HG03280 (cell line): ENCODE results near the gene HAPLN2.

Experiments used
- ATAC-seq: cut with Tn5 transposase; IDR thresholded peaks from one replicate; pipeline ENCODE4 v1.9.1; 2021; ENCODE audit warnings: mild to moderate bottlenecking, moderate library complexity; ENCODE audit not compliant: unreplicated experiment

Gene HAPLN2

GRCh38 chr1:156659988-156660751 is 41.0 kb downstream of the HAPLN2 start:
- peak; percentile 74 for ATAC-seq

GRCh38 chr1:156660752-156661112 is 41.5 kb downstream of the HAPLN2 start:
- peak; percentile 4 for ATAC-seq

GRCh38 chr1:156662005-156662799 is 43.0 kb downstream of the HAPLN2 start:
- no peak for ATAC-seq

DNA sequence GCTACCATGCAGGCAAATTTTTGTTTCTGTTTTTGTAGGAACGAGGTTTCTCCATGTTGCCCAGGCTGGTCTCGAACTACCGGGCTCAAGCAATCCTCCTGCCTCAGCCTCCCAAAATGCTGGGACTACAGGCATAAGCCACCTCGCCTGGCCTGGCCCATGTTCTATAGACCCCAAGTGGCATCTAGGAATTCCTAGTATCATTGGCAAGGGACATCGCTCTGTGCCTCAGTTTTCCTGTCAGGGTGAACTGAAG is 43.5 kb downstream of the HAPLN2 start:
- ATAC-seq, result no peak

GRCh38 chr1:156663178-156663577 is 44.0 kb downstream of the HAPLN2 start:
- ATAC-seq, result no peak

DNA sequence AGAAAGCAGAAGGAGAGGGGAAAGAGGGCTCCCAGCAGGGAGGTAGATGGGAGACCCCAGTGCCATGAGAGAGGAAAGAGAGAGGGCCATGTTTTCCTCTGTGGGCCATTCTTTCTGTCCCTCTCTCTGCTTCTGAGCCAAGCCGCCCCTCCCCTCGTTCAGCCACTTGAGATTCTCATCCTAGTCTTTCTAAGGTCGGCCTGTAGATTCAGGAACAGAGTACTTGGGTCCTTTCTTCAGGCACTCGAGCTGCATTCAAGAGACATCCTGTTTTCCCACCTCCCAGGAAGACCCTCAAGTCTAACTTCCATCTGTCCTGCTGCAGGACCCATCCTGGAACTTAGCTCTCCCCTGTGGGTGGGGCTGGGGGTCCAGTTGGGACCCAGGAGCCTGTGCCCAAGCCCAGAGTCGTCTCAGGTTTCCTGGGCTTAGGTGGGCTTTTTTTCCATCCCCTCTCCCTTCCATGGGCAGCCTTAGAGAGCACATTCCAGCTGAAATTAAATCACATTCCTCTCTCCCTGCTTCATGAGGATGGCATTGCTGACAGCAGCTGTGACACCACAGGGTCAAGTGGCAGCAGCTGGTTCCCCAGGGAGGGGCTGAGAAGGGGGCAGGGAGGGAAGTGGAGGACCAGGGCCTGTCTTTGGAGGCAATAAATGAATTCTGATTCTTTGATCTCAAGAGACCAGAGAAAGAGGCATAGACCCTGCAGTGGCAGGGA is 45.0 kb downstream of the HAPLN2 start:
- ATAC-seq, result no peak

GRCh38 chr1:156664767-156665411 is 45.7 kb downstream of the HAPLN2 start:
- ATAC-seq, result no peak

- ATAC-seq, result no peak
Observed at GRCh38 chr1:156665539-156665938, 46.3 kb downstream of the HAPLN2 start.

DNA sequence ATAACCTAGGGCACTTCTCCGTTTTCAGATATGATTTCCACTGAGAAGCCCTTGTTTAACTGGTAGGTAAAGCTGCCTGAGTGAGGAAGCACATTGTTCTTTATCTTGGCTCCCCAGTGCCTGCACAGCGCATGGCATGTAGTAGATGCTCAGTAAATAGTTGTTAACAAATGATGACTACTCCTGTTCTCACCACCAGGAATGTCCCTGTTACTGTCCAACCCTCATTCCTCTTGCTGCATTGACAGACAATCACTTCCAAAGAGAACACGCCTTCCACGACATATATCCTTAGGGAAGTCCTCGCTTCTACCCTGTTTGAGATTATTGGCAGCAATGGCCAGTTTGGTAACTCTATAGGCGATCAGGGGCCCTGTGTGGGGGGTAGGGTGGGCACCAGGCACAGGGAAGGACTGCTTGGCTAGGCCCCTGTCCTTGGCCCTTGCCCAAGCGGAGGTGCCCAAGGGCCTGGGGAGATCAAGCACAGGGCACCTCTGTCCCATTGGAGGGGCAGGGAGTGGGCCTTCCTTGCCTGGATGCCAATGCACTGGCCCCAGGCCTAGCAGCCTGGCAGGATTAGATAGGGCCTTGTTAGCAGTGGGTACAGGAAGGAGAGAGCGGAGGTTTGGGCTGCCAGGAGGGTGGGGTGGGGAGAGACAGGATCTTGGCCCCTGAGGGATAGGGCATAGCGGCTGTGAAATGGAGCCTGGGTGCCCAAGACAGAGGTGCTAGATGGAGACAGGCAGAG is 47.8 kb downstream of the HAPLN2 start:
- no peak for ATAC-seq

DNA sequence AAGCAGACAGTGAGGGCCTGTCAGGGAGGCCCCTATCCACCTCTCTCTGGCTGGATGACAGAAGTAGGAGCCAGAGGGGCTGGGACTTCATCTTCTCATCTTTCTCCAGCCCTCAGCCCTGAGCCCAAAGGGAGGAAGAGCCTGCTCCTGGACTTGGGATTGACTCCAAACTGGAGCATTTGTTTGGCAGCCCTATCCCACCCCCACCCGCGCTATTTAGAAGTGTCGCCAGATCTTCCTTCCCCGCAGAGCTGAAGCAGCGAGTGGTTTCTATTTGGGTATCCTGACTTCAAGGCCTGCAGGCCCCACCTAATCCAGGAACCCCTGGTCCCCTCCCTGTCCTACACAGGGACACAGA is 48.4 kb downstream of the HAPLN2 start:
- no peak for ATAC-seq

DNA sequence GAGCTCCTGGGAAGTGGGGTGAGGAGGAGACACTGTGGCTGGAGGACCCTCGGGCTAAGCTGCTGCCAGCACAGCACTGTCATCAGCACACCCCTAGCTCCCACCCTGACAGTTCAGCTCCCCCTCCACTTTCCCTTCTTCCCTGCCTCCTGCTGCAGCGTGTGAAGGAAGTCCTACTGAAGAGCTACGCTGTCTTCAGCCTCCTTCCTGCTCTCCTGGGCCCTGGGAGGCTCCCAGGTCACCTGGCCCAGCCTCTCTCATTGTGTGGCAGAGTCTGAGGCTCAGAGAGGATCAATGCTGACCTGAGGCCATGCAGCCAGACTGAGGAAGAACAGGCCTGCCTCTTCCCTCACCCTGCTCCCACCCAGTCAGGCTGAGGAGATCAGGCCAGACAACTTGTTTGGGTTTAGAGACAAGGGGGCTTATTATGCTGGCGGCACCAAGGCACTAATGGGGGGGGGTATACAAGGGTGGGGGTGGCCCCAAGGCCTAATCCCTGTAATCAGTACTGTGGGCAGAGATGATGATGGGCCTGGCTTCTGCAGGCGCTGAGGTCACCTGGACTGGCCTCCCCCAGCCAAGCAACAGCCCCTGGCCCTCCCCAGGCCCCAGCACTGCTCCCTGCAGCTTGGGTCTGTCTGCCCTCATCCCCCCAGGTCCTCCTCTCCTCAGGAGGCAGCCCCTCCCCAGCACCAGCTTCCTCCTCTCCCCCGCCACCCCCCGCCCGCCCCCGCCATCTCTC is 48.9 kb downstream of the HAPLN2 start:
- no peak for ATAC-seq

DNA sequence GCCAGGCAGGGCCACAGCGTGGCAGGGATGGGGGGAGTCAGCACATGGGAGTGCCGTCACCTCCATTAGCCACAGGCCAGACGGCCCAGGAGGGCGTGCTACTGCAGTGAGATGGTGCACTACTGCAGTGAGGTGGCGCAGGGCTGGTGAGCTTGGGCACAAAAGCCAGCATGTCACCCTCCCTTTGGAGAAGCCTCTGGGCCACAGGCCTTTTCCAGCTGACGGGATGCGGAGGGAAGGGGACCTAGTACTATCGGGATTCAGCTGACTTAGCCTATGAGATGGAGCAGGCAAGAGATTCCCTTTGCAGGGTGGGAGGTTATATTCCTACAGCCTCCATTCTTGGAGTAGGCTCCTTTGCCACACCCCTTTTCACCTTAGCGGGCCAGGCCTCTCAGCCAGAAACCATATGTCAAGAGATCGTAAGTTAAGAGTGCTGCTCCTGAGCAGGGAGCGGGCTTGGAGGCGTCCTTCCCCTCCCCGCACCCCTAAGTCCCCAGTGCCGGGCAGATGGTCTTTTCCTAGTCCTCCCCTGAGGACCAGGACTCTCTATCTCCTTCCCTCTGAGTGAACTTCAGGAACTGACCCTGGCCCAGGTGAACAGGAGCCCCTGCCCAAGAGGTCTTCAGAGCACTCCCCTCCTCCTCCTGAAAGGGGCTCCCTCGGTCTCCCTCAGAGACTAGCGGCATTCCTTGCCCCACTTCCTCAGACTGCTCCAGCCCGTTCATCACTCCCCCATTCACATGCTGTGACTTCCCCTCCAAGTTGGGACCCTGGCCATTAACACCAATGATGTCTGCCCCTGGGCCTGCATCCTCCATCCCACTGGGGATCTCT is 49.8 kb downstream of the HAPLN2 start:
- no peak for ATAC-seq

DNA sequence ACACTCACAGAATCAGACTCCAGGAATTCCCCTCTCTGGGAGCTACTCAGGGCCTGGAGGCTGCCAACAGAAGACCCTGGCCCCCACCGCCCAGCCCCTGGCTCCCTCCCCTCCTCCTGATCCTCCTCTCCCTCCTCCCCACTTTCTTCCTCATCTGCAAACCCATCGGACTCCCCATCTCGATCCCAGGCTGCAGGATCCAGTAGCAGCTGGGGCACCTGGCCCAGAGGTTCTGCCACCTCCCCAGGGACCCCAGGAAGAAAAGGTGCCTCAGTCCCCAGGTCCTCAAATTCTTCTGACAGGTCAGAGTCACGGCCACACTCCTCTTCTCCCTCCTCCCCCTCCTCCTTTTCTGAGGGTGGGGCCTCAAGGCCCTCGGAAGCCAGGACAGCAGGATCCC is 50.6 kb downstream of the HAPLN2 start:
- ATAC-seq, result no peak

DNA sequence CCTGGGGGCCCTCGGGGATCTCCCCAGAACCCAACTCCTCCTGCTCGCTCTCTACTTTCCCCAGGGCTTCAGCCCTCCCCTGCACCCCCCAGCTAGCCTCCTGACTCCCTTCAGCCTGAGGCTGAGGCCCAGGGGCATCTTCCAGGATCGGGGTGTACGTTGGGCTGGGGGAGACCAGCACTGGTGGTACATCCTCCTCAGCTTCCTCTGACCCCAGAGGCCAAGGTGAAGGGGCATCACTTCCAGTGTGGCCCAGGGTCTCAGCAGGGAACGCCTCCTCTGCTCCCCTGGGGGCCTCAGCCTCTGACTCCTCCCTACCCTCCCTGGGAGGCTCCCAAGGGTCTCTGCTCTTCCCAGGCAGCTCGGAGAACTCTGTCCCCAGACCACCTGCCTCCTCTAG is 51.1 kb downstream of the HAPLN2 start:
- ATAC-seq, result no peak

GRCh38 chr1:156670791-156671190 is 51.6 kb downstream of the HAPLN2 start:
- no peak for ATAC-seq

DNA sequence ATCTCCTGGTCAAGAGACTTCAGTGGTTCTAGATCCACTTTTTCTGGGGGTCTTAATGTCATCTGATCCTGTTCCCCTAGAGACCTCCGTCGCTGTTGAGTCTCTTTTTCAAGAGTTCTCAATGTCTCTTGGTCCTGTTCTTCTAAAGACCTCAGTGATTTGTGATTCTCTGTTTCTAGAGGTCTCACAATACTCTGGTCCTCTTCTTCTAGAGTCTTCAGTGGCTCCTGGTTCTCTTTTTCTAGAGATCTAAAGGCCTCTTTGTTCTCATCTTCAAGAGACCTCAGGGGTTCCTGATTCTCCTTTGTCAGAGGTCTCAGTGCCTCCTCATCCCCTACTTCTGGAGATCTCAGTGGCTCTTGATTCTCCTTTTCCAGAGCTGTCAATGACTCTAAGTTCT is 52.6 kb downstream of the HAPLN2 start:
- no peak for ATAC-seq

- ATAC-seq, result no peak
Observed at GRCh38 chr1:156673387-156674121, 54.3 kb downstream of the HAPLN2 start.
